Measurements from ENCODE around the gene CDH10. TPM values are rescaled to one million over a fixed set of nuclear protein-coding genes. Genes with fewer than 3 reads are reported as not detected.

CDH10 gene
- polyA plus RNA-seq, 3 donors, result not detected

GRCh38 chr5:24691074-24691473 is 46.3 kb upstream of the CDH10 start:
- no peak overlapping the region for H2AFZ ChIP-seq (ENCODE audit: insufficient read depth, low read depth, low read length, poor library complexity, severe bottlenecking)
- no peak overlapping the region for H3K4me3 ChIP-seq (replicated peaks in 1 of 3; ENCODE audit: low read depth in 2 of 3, low read length in 3 of 3)
- no peaks in the 10 kb centered on the region for H3K4me1 ChIP-seq (ENCODE audit: control insufficient read depth in 1 of 2, insufficient read depth in 2 of 2, low read length in 2 of 2)
- H3K27ac ChIP-seq (ENCODE audit: low read depth in 1 of 2, low read length in 2 of 2), result no peak overlapping the region
- H4K20me1 ChIP-seq (ENCODE audit: insufficient read depth, low read length), result no peaks in the 10 kb centered on the region
- Mint-ChIP-seq H3K36me3 (no peaks in the 10 kb centered on the region), H3K27ac (no peak overlapping the region), H3K9me3 (peaks cover 2 to 15% (median 8%) of the 10 kb centered on the region in 7 donors), H3K4me3 (no peak overlapping the region), H3K27me3 (ENCODE audit: low read depth in 3 of 3) (peaks cover 0 to 2% (median 0%) of the 10 kb centered on the region in 3 donors), H3K4me1 (no peaks in the 10 kb centered on the region)
- DNase-seq, result no peak
- peaks cover 15 to 18% of the 10 kb centered on the region in 2 donors for H3K9me3 ChIP-seq (replicated peaks in 1 of 2; ENCODE audit: control insufficient read depth in 1 of 2, insufficient read depth in 1 of 2, low read length in 2 of 2)
- 100% methylated on average over 1 of the region's 4 CpGs for WGBS (ENCODE audit: insufficient coverage)
- H3K36me3 ChIP-seq (replicated peaks in 1 of 2; ENCODE audit: control insufficient read depth in 1 of 2, insufficient read depth in 2 of 2, low read length in 2 of 2), result no peaks in the 10 kb centered on the region
- intact Hi-C loops (cut with micrococcal nuclease), result no loop called here
- H3K79me2 ChIP-seq (ENCODE audit: insufficient read depth, low read length), result no peaks in the 10 kb centered on the region
- H3K9ac ChIP-seq (ENCODE audit: insufficient read depth, low read length, poor library complexity, severe bottlenecking), result no peak overlapping the region
- H3K27me3 ChIP-seq (ENCODE audit: control insufficient read depth in 2 of 2, insufficient read depth in 2 of 2, low read length in 2 of 2), result no peaks in the 10 kb centered on the region
- TF ChIP-seq CTCF (IDR thresholded peaks at IDR 0.05), result no peak
- H3K4me2 ChIP-seq (replicated peaks; ENCODE audit: extremely low read depth, low read length, poor library complexity, severe bottlenecking), result no peak overlapping the region

- H3K36me3 Mint-ChIP-seq, result no peaks in the 10 kb centered on the region
- peaks cover 10 to 18% of the 10 kb centered on the region in 2 donors for H3K9me3 ChIP-seq (replicated peaks in 1 of 2; ENCODE audit: control insufficient read depth in 1 of 2, insufficient read depth in 1 of 2, low read length in 2 of 2)
- H3K27ac ChIP-seq (ENCODE audit: low read depth in 1 of 2, low read length in 2 of 2), result no peak overlapping the region
- H3K4me3 ChIP-seq (replicated peaks in 1 of 3; ENCODE audit: low read depth in 2 of 3, low read length in 3 of 3), result no peak overlapping the region
- no peaks in the 10 kb centered on the region for H3K27me3 ChIP-seq (ENCODE audit: control insufficient read depth in 2 of 2, insufficient read depth in 2 of 2, low read length in 2 of 2)
- no peak overlapping the region for H2AFZ ChIP-seq (ENCODE audit: insufficient read depth, low read depth, low read length, poor library complexity, severe bottlenecking)
- H3K27me3 Mint-ChIP-seq (ENCODE audit: low read depth in 3 of 3), result no peaks in the 10 kb centered on the region
- intact Hi-C loops (cut with micrococcal nuclease), result no loop called here
- no peaks in the 10 kb centered on the region for H3K79me2 ChIP-seq (ENCODE audit: insufficient read depth, low read length)
- H3K36me3 ChIP-seq (replicated peaks in 1 of 2; ENCODE audit: control insufficient read depth in 1 of 2, insufficient read depth in 2 of 2, low read length in 2 of 2), result no peaks in the 10 kb centered on the region
- no peak overlapping the region for H3K27ac Mint-ChIP-seq
- H3K4me3 Mint-ChIP-seq, result no peak overlapping the region
- no peak overlapping the region for H3K9ac ChIP-seq (ENCODE audit: insufficient read depth, low read length, poor library complexity, severe bottlenecking)
- DNase-seq, result no peak
- peaks cover 4 to 12% (median 7%) of the 10 kb centered on the region in 7 donors for H3K9me3 Mint-ChIP-seq
- H4K20me1 ChIP-seq (ENCODE audit: insufficient read depth, low read length), result no peaks in the 10 kb centered on the region
- no peak for TF ChIP-seq CTCF (IDR thresholded peaks at IDR 0.05)
- H3K4me1 Mint-ChIP-seq, result no peaks in the 10 kb centered on the region
- 80% methylated on average over 1 of the region's 1 CpG for WGBS (ENCODE audit: insufficient coverage)
- no peak overlapping the region for H3K4me2 ChIP-seq (replicated peaks; ENCODE audit: extremely low read depth, low read length, poor library complexity, severe bottlenecking)
- H3K4me1 ChIP-seq (ENCODE audit: control insufficient read depth in 1 of 2, insufficient read depth in 2 of 2, low read length in 2 of 2), result no peaks in the 10 kb centered on the region
Observed at GRCh38 chr5:24681106-24681505, 36.3 kb upstream of the CDH10 start.
